ENCODE results near the gene EIF4EBP2.

The EIF4EBP2 gene, protein sequence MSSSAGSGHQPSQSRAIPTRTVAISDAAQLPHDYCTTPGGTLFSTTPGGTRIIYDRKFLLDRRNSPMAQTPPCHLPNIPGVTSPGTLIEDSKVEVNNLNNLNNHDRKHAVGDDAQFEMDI

DNA sequence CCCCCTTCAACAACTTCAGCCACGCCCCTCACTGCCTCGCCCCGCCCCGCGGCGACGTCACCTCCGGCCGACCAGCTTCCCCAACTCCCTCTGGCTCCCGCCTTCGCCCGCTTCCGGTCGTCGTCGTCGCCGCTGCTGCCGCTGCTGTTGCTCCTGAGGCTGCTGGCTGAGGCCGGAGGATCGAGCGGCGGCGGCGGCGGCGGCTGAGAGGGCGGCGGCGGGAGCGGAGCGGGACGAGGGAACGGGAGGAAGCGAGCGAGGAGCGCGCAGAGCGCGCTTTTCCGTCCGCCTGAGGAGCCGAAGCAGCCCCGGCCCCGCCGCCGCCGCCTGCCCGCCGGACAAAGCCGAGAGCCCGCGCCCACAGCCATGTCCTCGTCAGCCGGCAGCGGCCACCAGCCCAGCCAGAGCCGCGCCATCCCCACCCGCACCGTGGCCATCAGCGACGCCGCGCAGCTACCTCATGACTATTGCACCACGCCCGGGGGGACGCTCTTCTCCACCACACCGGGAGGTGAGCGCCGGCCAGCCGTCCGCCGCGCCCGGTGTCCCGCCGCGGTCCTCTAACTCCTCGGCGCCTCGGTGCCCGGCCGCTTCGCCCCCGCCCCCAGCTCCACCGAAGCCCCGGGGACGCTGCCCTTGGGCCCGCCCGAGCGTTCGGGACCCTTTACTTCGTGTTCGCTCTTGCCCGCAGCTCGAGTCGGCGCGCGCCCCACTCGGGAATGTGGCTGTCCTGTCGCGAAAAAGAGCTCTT is at the start of gene EIF4EBP2:
Gene EIF4EBP2 (plus strand): TSS at position 110 of the 751 bp plus-strand sequence. CDS start 257 bp downstream, at position 367.
- peak; percentile 96 for DNase-seq (ENCODE audit: low read depth, low spot score)

DNA sequence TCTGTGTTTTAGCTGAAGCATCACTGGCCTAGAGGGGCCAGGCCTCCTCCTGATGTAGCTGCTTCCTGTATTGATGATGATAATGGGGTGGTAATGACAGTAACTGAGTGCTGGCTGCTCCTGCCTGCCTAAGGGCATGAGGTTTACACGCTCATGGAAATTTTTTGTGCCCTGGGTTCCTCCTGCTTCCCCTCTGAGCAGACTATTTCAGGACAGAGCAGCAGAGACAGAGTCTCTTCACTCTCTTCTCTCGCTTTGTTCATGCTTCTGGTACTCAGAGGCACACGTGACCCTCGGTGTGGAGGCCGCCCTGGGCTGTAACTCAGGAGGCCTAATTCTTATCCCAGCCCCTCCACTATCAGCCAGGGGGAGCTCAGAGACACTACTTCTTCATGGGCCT is 49.4 kb upstream of the EIF4EBP2 start:
- DNase-seq (ENCODE audit: low read depth, low spot score), result no peak

DNA sequence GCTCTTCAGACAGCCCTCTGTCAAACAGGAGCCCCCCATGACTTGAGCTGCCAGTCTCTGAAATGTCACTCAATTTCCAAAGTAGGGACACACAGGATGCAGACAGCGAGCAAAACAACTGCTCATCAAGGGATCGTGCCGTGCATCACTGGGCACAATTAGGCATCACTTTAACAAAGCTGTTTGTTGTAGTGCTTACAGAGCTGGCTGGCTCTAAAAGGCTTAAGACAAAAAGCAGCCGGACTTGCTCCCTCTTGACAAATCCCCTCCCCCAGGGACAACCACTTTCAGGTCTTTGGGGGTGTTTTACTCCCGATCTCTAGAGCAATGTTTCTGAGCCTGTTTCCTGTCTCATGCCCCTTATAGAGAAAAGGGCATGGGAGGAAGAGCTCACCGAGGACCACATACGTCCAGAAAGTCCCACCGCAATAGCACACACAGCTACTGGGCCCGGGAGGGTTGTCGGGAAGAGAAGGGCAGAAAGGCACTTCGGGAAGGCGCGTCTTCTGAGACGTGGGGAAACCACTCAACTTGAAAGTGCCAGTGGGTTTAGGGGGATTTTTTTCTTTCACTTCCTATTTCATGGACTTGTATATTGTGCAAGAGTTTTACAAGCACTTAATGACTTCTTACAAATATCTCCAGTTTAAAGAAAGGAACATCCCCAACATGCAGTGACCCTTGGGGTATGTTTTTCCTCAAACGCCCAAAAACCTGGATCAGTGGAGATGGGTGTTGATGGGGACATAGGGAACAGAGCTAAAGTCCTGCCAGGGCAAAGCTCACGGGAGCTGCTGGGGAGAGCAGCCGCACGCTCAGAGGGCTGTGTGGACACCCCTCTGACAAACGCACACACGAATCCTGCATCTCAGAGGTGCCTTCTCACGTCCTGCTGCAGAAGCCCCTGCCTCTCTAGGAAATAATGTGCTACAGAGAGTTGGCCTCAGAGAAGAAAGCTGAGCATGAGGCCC is 48.6 kb upstream of the EIF4EBP2 start:
- no peak for DNase-seq (ENCODE audit: low read depth, low spot score)

GRCh38 chr10:70357565-70357964 is 46.4 kb upstream of the EIF4EBP2 start:
- DNase-seq (ENCODE audit: low read depth, low spot score), result no peak

GRCh38 chr10:70358446-70358845 is 45.5 kb upstream of the EIF4EBP2 start:
- DNase-seq (ENCODE audit: low read depth, low spot score), result no peak

DNA sequence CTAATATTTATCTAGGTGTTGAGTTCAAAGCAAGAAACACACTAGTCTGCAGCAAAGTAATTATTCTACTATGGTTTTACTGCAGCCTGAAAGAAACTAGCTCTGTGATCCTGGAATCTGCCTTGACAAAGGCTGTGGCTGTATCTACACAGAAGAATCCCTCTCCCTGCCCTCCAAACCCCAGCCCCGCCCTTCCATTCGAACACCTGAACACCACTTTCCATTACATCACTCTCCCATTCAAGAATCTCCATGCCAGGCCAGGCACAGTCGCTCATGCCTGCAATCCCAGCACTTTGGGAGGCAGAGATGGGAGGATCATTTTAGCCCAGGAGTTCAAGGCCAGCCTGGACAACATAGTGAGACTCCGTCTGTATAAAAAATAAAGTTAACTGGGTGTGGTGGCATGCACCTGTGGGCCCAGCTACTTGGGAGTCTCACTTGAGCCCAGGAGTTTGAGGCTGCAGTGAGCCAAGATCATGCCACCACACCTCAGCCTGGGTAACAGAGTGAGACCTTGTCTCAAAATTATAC is 44.9 kb upstream of the EIF4EBP2 start:
- no peak for DNase-seq (ENCODE audit: low read depth, low spot score)

GRCh38 chr10:70360215-70360614 is 43.7 kb upstream of the EIF4EBP2 start:
- DNase-seq (ENCODE audit: low read depth, low spot score), result no peak

GRCh38 chr10:70362328-70362727 is 41.6 kb upstream of the EIF4EBP2 start:
- DNase-seq (ENCODE audit: low read depth, low spot score), result no peak

GRCh38 chr10:70363292-70363691 is 40.7 kb upstream of the EIF4EBP2 start:
- no peak for DNase-seq (ENCODE audit: low read depth, low spot score)

DNA sequence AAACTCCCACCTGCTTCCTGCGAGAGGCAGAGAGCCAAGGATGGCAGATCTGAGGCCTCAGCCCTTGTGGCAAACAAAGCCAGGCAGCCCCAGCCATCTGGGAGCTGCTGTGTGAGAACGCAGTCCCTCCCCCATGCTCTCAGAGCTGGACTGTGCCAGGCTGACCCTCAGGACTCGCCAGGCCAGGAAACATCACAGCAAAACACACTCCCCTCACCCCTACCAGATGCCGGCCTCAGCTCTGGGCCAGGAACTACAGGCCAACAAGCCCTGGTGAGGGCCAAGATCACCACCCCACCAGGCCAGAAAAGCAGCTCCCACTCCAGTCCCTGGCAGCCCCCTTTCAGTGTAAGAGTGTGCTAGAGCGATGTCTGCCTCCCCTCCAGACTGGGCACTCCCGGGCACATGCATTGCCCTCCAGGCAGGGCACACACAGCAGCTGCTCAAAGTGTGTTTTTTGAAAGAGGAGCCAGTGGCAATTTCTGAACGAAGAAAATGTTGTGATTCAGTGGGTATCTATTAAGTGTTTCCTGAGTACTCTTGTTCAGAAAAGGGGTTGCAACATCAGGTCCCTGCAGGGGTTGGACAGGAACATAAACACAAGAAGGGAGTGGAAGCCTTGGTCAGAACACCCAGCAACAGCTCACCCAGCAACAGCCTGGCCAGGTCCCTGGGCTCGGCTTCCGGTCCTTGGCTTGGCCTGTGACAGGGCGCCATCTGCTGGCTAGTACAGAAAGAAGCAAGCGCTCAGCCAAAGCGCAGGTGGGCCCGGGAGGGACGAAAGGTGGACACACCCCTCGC is 39.8 kb upstream of the EIF4EBP2 start:
- peak; percentile 68 for DNase-seq (ENCODE audit: low read depth, low spot score)

- no peak for DNase-seq (ENCODE audit: low read depth, low spot score)
Measured at GRCh38 chr10:70364772-70365091, 39.2 kb upstream of the EIF4EBP2 start.

DNA sequence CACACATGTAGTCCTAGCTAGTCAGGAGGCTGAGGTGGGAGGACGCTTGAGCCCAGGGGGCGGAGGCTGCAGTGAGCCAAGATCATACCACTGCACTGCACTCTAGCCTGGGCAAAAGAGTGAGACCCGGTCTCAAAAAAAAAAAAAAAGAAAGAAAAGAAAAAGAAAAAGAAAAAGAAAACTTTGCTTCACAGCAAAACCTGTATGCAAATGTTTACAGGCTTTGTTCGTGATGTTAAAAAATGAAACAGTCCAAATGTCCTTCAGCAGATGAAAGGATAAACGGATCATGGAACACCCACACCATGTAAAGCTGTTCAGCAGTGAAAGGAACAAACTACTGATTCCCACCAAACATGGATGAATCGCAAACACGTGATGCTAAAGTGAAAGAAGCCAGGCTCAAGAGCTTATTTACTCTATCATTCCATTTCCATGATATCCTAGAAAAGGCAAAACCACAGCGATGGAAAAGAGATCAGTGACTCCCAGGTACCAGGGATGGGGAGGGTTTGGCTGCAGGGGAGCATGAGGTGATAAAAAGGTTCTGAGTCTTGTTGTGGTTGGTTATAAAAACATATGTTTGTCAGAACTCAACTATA is 36.6 kb upstream of the EIF4EBP2 start:
- no peak for DNase-seq (ENCODE audit: low read depth, low spot score)

GRCh38 chr10:70368774-70369482 is 35.0 kb upstream of the EIF4EBP2 start:
- DNase-seq (ENCODE audit: low read depth, low spot score), result no peak

GRCh38 chr10:70369498-70370018 is 34.4 kb upstream of the EIF4EBP2 start:
- DNase-seq (ENCODE audit: low read depth, low spot score), result no peak

DNA sequence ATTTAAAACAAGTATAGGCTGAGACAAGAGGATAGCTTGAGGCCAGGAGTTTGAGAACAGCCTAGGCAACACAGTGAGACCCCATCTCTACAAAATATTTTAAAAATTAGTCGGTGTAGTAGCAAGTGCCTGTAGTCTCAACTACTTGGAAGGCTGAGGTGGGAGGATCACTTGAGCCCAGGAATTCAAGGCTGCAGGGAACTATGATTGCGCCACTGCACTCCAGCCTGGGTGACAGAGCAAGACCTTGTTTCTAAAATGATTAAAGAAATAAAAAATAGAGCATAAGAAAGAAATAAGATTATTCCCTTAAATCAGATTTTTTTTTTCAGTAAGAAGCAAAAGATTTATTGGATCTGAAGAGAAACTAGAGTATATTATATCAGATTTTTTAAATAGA is 33.2 kb upstream of the EIF4EBP2 start:
- DNase-seq (ENCODE audit: low read depth, low spot score), result no peak

- DNase-seq (ENCODE audit: low read depth, low spot score), result no peak
Measured at GRCh38 chr10:70371846-70372245, 32.1 kb upstream of the EIF4EBP2 start.

DNA sequence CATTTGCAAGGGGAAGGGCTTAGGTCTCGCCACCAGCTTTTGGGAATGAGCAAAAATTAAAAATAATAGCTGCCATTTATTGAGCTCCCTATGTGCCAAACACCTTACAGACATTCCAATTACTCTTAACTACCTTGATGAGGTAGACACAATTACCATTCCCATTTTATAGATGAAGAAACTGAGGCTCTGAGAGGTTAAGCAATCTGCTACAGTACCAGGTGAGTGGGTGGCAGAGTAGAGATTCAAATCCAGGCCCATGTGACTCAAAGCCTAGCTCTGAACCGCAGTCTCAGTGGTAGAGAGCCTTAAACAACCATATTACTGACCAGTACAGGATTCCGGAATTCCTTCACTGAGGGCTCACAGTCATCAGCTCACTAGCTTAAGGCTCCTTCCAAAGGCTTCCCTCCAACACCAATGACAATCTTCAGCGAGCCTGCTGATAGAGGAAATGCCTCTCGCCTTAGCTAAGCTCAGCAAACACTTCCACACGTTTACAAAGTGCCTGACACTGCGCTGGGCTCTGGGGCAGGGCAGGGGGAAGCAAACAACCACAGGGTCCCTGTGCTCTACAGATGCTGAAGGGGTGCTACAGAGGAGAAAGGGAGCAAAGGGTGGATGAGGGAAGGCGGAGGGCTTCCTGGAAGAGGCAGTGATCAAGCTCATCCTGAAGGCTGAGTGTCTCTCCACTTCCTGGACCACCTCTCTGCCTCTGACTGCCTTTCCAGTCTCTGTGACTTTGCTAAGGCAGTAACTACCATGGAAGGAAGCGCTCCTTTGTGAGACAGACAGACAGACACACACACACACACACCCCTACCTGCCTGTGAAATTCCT is 28.9 kb upstream of the EIF4EBP2 start:
- no peak for DNase-seq (ENCODE audit: low read depth, low spot score)

DNA sequence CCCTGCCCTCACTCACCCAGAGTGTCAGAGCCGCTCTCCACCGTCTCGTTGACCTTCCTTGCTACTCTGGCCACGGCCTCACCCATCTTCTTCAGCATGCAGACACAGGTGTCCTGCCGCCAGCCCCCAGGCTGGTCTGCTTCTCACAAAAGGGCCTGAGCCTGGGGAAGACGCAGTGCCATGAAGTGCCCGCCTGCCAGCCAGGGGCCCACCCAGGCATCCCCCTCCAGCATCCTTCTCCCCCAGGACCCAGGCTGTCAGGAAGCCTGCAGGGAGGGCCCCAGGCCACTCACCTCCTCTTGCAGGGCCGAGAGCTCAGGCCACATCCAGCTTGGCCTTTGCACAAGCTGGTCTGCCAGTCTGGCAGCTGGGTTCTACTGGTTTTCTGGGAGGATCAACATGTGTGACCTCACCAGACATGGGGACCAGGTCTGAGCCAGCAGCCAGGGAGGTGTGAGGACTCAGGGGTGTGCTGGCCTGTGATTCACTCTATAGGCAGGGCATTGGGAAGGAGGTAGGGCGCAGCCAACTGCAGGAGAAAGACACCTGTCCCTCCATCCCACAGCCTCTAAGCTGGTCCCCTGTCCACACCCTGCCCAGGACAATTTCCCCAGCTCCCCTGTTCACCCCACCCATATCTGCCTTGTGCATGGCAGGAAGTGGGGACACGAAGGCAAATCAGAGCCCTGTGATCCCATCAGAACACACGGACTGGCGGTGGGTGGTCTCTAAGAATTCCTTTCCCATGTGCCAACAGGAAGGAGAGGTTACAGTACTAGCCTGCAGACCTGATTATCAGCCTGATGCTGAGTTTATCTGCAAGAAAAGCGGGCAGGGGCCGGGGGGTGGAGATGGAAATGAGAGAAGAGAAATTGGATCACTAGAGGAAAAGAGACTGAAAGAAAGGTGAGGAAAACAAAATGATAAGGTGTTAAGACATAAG is 27.2 kb upstream of the EIF4EBP2 start:
- DNase-seq (ENCODE audit: low read depth, low spot score), result no peak
